HG03135 (cell line): ENCODE results near the gene MVB12B.

Experiments
- ATAC-seq: cut with Tn5 transposase; IDR thresholded peaks from one replicate; pipeline ENCODE4 v1.9.1; 2021; ENCODE audit warnings: mild to moderate bottlenecking, moderate library complexity; ENCODE audit not compliant: unreplicated experiment

Gene MVB12B

GRCh38 chr9:126401581-126401980 lies 75.0 kb downstream of the MVB12B start:
- no peak for ATAC-seq

DNA sequence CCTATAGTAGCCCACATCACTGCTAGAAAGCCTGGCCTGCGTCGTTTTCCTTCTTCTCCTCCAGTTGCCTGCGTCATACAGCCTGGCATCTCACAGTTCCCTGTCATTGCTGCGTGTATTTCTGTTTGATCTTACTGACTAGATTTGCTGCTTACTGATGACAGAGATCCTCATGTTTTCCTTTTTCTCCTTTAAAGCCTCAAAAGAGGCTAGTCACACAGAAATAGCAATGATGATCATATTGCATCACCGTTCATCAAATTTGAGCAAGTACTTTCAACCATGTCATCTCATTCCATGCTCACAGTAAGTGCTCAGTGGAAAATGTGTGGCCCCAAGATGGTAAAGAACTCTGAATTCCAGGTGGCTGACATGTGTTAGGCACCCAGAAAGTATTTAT lies 76.8 kb downstream of the MVB12B start:
- no peak for ATAC-seq

DNA sequence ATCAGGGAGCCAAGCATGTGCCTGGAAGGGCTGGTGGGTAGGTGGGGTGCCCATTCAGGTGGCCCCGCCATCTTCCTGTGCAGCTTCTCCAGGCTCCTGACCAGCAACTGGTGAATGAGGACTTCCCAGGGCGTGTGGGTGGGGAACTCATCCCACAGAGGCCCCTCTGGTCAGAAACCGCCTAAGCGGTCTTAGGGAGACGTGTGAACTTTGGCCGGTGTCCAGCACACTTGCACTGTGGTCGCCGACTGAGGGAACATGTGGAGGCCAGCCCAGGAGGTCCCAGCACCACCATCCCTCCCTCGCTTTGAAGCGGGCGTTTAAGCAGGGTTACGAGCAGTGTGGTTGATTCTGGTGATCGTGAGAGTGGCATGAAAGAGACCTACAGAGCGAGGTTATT lies 77.8 kb downstream of the MVB12B start:
- ATAC-seq = no peak

- no peak for ATAC-seq
These were observed 79.5 kb downstream of the MVB12B start for GRCh38 chr9:126406075-126406667.

- ATAC-seq = no peak
These were observed 80.7 kb downstream of the MVB12B start for GRCh38 chr9:126407114-126407870.

GRCh38 chr9:126408004-126408403 lies 81.4 kb downstream of the MVB12B start:
- ATAC-seq = no peak

GRCh38 chr9:126410229-126410628 lies 83.6 kb downstream of the MVB12B start:
- ATAC-seq = no peak

GRCh38 chr9:126411225-126411947 lies 84.8 kb downstream of the MVB12B start:
- peak; percentile 82 for ATAC-seq

GRCh38 chr9:126411948-126412284 lies 85.3 kb downstream of the MVB12B start:
- ATAC-seq = no peak

GRCh38 chr9:126412905-126413304 lies 86.3 kb downstream of the MVB12B start:
- ATAC-seq = no peak

DNA sequence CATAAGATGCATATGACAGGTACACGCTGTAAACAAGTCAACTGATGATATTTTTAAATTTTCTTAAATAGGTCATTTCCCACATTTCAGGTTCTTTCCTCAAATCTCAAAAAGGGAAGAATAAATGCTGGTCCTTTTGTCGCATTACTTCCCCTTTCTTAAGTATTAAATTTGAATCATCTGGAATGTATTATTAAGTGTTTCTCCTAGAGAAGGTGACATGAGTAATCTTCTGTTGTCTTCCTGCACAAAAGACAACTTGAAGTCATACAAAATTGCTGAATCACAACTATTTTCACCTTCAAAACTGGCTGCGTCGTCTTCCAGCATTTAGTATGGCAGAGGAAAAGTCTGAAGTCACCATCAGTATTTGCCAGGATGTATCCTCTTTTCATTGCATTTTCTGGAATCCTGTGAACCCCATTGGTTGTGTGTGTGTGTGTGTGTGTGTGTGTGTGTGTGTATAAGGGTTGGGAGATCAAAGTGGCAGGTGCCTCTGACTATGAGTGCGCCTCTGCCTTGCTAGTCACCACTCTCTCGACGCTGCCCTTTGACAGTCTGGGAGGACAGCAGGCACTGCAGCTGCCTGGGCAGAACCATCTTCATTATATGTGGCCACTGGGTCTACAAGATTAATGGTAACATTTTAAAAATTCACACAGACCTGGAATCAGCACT lies 86.9 kb downstream of the MVB12B start:
- ATAC-seq = no peak

GRCh38 chr9:126415741-126416370 lies 89.2 kb downstream of the MVB12B start:
- ATAC-seq = no peak

DNA sequence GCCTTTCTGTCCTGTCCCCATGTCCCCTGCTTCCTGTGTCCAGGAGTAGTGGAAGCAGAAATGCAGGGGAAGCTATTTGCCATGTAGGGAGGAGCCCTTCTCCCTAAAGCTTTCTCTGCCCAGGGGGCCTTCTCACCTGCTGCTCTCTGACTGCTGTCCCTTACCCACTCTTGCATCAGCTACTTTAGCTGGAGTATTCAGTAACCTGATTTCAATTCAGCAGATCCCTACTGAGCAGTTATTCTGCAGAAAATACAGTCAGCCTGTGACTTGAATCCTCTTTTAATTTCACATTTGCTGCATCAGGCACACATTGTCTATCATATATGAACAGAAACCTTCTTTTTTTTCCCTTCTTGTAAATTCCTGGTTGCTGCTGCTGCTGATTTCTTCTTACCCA lies 90.4 kb downstream of the MVB12B start:
- no peak for ATAC-seq

DNA sequence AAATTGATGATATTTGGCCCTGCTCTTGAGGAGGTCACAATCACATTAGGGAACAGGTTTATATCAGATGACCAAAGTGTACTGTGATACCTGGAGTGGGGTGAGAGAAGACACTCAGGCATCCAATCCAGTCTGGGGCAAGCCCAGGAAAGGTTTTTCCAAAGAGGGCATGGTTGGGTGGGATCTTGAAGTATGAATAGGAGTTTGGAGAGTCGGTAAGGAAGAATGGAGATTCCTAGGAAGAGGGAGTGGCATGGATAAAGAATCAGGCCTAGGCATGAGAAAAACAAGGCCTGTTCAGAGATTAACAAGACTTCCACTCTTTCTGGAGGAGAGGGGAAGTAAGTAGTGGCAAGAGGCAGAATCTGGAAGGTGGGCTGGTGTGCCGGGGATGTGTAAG lies 91.1 kb downstream of the MVB12B start:
- no peak for ATAC-seq

GRCh38 chr9:126418608-126419007 lies 92.0 kb downstream of the MVB12B start:
- no peak for ATAC-seq

DNA sequence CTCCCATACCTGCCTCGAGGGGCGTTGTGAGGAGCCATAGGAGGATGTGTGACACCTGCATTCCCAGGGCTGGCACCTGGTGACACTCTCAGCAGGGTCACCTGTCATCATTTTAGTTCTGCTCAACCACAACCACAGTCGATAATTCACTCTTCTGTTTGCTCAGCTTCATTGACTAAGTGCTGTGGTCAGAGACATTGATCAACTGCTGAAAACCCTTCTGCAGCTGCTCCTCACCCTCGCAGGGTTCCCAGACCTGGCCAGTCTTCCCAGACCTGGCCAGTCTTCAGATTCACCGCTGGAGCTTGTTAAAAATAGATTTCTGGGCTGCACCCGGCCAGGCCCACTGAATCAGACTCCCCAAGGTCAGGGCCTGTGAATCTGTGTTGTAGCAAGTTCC lies 92.8 kb downstream of the MVB12B start:
- ATAC-seq = no peak

DNA sequence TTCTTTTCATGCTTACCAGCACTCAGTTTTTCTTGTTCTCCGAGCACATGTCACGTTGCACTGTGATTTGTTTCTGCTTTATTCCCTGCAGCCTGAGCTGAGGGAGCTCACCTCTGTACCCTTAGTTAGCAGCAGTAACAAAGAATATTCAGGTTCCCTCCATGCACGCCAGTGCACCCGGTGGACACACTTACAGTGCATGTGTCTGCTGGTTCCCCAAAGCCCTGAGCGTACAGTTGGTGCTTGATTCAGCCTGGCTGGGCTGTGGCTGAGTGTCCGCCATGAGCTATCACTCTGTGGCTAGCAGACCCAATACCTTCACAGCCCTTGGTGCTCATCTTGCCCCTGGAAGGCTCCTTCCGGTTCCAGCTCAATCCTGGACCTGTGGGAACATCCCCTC lies 93.5 kb downstream of the MVB12B start:
- ATAC-seq = no peak

GRCh38 chr9:126420643-126421564 lies 94.3 kb downstream of the MVB12B start:
- ATAC-seq = no peak

DNA sequence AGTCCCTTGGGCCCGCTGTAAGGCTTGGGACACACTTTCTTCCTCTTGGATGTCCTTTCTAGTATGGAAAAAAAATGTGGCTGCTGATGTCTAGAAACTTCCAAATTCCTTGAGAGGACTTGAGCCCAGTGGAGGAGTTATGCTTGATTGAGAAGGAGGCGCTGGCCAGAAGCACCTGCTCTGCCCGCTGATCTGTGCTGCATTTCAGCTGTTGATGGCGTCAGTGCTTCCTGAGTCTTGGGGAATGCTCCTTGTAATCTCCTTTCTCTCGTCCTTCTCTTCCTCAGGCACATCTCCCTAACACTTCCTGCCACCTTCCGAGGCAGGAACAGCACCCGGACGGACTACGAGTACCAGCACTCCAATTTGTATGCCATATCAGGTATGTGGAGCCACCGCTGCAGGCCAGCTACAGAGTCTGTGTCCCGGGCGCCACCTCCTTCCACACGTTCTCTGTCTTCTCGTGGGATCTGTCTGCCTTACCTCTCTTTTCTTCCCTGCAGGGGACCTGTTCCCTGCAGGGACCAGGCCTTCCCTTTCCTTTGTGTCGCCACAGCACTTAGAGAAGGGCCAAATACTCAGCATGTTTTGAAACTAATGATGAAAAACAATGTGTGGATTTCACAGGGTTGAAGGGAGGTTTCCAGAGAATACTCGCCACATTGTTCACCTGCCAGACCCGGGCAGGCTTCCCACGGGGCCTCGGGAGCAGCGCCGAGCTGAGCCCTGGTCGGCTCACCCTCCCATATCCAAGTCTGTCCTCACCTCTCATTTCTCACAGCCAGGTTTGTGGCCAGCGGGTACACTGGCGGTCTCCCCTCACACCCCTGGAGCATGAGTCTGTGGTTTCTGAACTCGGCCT lies 95.2 kb downstream of the MVB12B start:
- no peak for ATAC-seq
